ENCODE measurements around the gene AK8. TPM values are rescaled to one million over a fixed set of nuclear protein-coding genes. Genes with fewer than 3 reads are reported as not detected.

AK8 gene
- total and polyA plus RNA-seq, 9 of the 15 experiments (the other 6 are each of a cell fraction or from before 2014, with no cell fraction given) = 0.06 to 0.37 TPM; not detected in 7

GRCh38 chr9:132877824-132878694 is at the start of gene AK8 (continued):
- no peak for TF ChIP-seq RERE (CRISPR knock-in tag; IDR thresholded peaks at IDR 0.05; ENCODE audit: borderline replicate concordance)

- no peaks in the 10 kb centered on the region for H3K9me1 ChIP-seq (ENCODE audit: control insufficient read depth, insufficient read depth, low read length)
- in situ Hi-C loops (cut with MboI) = no loop called here
- DNase-seq (ENCODE audit: extremely low read depth in 1 of 4, low spot score in 3 of 4) (no peak), FAIRE-seq (no peak), ATAC-seq (no peak)
- WGBS (ENCODE audit: insufficient coverage, low coverage, missing lambda C conversion rate) = 90% methylated on average over 7 of the region's 7 CpGs
- intact Hi-C loops (cut with micrococcal nuclease) = no loop called here
- BruUV-seq (replicated peaks) = no TSS peak
- peaks cover 42% of the 10 kb centered on the region for H3K36me3 ChIP-seq (ENCODE audit: control insufficient read depth, insufficient read depth, low read length)
- H2AFZ ChIP-seq (ENCODE audit: low read depth, low read length) = no peak overlapping the region
- no peak overlapping the region for H3K4me2 ChIP-seq (ENCODE audit: insufficient read depth, low read length)
- no peak overlapping the region for H3K27ac ChIP-seq (ENCODE audit: extremely low read depth, low read depth, low read length)
- no peak overlapping the region for H3K4me3 ChIP-seq
- no peaks in the 10 kb centered on the region for H3K79me2 ChIP-seq (ENCODE audit: control insufficient read depth, insufficient read depth, low read length)
- TF ChIP-seq RB1 (IDR thresholded peaks at IDR 0.05; ENCODE audit: low read depth) (no peak), MTF1 (CRISPR knock-in tag; IDR thresholded peaks at IDR 0.05; ENCODE audit: borderline replicate concordance) (no peak), RERE (CRISPR knock-in tag; IDR thresholded peaks at IDR 0.05; ENCODE audit: borderline replicate concordance) (no peak), ZNF830 (CRISPR knock-in tag; IDR thresholded peaks at IDR 0.05) (no peak), POLR2AphosphoS5 (IDR thresholded peaks at IDR 0.05; ENCODE audit: control insufficient read depth, insufficient read depth, low read depth, low read length) (no peak)
- H4K20me1 ChIP-seq (replicated peaks; ENCODE audit: control insufficient read depth, insufficient read depth, low read length) = no peaks in the 10 kb centered on the region
- POLR2A ChIA-PET = no interaction called here
- H3K9me3 ChIP-seq (replicated peaks; ENCODE audit: control insufficient read depth, insufficient read depth, low read depth, low read length) = no peaks in the 10 kb centered on the region
- no peaks in the 10 kb centered on the region; a peak in 1 of 5 replicates for H3K4me1 ChIP-seq (replicated peaks in 1 of 2; ENCODE audit: control insufficient read depth in 2 of 2, insufficient read depth in 2 of 2, low read length in 2 of 2)
- H3K9ac ChIP-seq (ENCODE audit: insufficient read depth in 1 of 2, low read depth in 2 of 2, low read length in 2 of 2) = no peak overlapping the region
- no peaks in the 10 kb centered on the region for H3K27me3 ChIP-seq (ENCODE audit: control insufficient read depth in 2 of 2, insufficient read depth in 2 of 2, low read length in 2 of 2)
- CTCF ChIA-PET (ENCODE audit: low intra/inter-chr PET ratio) = no interaction called here
Observed at GRCh38 chr9:132927704-132928103, 49.6 kb upstream of the AK8 start.

Data from K562 (cell line).